CD4-positive, alpha-beta T cell (primary cell): ENCODE measurements around the gene ANKRD60. TPM values are rescaled to one million over a fixed set of nuclear protein-coding genes. Genes with fewer than 3 reads are reported as not detected.

Experiments used
- ATAC-seq: fragments of 200-7000 bp; cut with Tn5 transposase; one replicate; pipeline ENCODE4 v1.10.0; 2022; ENCODE audit warnings: mild to moderate bottlenecking; ENCODE audit not compliant: poor library complexity
- CTCF ChIA-PET: fragments of 350-600 bp; sonication (Branson Sonifier 250); formaldehyde crosslinking; loops from one replicate; lab custom pipeline; 2021; ENCODE audit warnings: antibody characterized with exemption, inconsistent platforms; lab: Charles Lee
- POLR2A ChIA-PET: fragments of 350-600 bp; sonication (Branson Sonifier 250); formaldehyde crosslinking; loops from one replicate; lab custom pipeline; 2021; ENCODE audit warnings: antibody characterized with exemption, inconsistent platforms; lab: Charles Lee
- DNase-seq, 14 experiments: peaks; one replicate each; pipeline ENCODE4 v3.0.0-alpha.2; 2013 to 2020; ENCODE audit warnings: mixed read lengths in 2 of 14
- H3K27ac ChIP-seq, 2 donors: one replicate each; pipeline versions ENCODE4 v1.5.1 to v1.7.0; 2013; ENCODE audit warnings: low read length in 2 of 2, low read depth in 1 of 2, mild to moderate bottlenecking in 1 of 2
- H3K27me3 ChIP-seq, 2 experiments: 1 replicate in 1 of 2; 2 replicates in 1 of 2; pipeline versions ENCODE4 v1.6.1 to v1.7.0; 2013; ENCODE audit warnings: low read length in 2 of 2, control low read depth in 1 of 2, mild to moderate bottlenecking in 1 of 2, moderate library complexity in 1 of 2; ENCODE audit not compliant: insufficient read depth in 2 of 2, control insufficient read depth in 1 of 2
- H3K36me3 ChIP-seq: one replicate; pipeline ENCODE4 v1.6.1; 2013; ENCODE audit warnings: low read length, control low read depth; ENCODE audit not compliant: insufficient read depth
- H3K4me1 ChIP-seq: one replicate; pipeline ENCODE4 v1.6.1; 2013; ENCODE audit warnings: low read length, control low read depth; ENCODE audit not compliant: insufficient read depth
- H3K4me3 ChIP-seq: one replicate; pipeline ENCODE4 v1.5.1; 2013; ENCODE audit warnings: mild to moderate bottlenecking, low read length, moderate library complexity
- H3K9me3 ChIP-seq, 2 experiments: 1 replicate in 1 of 2; 2 replicates in 1 of 2; pipeline versions ENCODE4 v1.6.1 to v1.7.0; 2013; ENCODE audit warnings: low read length in 2 of 2, mild to moderate bottlenecking in 2 of 2, control low read depth in 1 of 2, moderate library complexity in 1 of 2; ENCODE audit not compliant: control insufficient read depth in 1 of 2, insufficient read depth in 1 of 2
- H3K27ac Mint-ChIP-seq: one replicate; pipeline ENCODE4 v1.8.0; 2020; ENCODE audit warnings: mixed read lengths
- H3K27me3 Mint-ChIP-seq: one replicate; pipeline ENCODE4 v1.8.0; 2021; ENCODE audit warnings: mixed read lengths
- H3K36me3 Mint-ChIP-seq: one replicate; pipeline ENCODE4 v1.8.0; 2021; ENCODE audit warnings: low read depth, mixed read lengths
- H3K4me1 Mint-ChIP-seq: one replicate; pipeline ENCODE4 v1.8.0; 2021; ENCODE audit warnings: low read depth, mixed read lengths
- H3K4me3 Mint-ChIP-seq: one replicate; pipeline ENCODE4 v1.8.0; 2020; ENCODE audit warnings: mild to moderate bottlenecking, mixed read lengths
- H3K9me3 Mint-ChIP-seq: one replicate; pipeline ENCODE4 v1.8.0; 2020; ENCODE audit warnings: mixed read lengths
- CTCF ChIP-seq: fragments of 200-600 bp; IDR thresholded peaks from one replicate; pipeline ENCODE4 v1.8.0; 2022; ENCODE audit warnings: antibody characterized with exemption, mild to moderate bottlenecking
- intact Hi-C, 2 experiments: fragments of 100-400 bp; cut with DNase I in 1 of 2; cut with micrococcal nuclease in 1 of 2; formaldehyde crosslinking; loops; one replicate each; pipeline versions ENCODE4 v1.15.1 to v1.9.0; 2023 to 2025; cut with DNase I, micrococcal nuclease
- total RNA-seq, 174 experiments: library from RNA in 2 of 174; stranded (reverse) in 2 of 174; gene quantifications; one replicate each; pipeline ENCODE4 v1.2.3 and lab custom pipeline; 2021 to 2026

ANKRD60 gene
- total RNA-seq, 2 experiments from 2014 or later, result not detected

DNA sequence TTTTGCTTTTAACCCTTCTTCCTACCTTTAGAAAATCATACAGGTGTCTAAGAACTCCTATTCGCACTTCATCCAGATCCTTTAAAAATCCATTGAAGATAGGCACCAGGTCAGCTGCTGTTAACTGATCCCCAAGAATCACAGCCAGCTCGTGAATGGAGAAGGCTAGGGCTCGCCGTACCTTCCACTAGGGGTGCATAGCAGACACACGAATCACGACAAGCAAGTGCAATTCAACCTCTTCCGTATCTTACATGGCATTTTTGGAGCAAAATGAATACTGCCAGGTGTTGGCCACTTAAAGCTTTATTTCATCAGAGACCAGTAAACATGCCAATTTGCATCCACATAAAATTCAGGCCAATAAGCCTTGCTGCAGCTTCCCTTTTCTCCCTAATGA is 10.8 kb upstream of the ANKRD60 start:
- Histone ChIP-seq H3K9me3 (no peaks in the 10 kb centered on the region), H3K27me3 (no peaks in the 10 kb centered on the region), H3K4me1 (peaks cover 9% of the 10 kb centered on the region), H3K4me3 (no peak overlapping the region), H3K27ac (no peak overlapping the region), H3K36me3 (peaks cover 3% of the 10 kb centered on the region)
- ChIA-PET CTCF (no interaction called here), POLR2A (no interaction called here)
- Mint-ChIP-seq H3K9me3 (no peaks in the 10 kb centered on the region), H3K27ac (no peak overlapping the region), H3K4me1 (peaks cover 13% of the 10 kb centered on the region), H3K4me3 (no peak overlapping the region), H3K36me3 (peaks cover 39% of the 10 kb centered on the region), H3K27me3 (no peaks in the 10 kb centered on the region)
- no peak for DNase-seq
- intact Hi-C loops, result loop anchor here (2.0 to 10.0 kb wide), 7 partner anchors 66 to 1168 kb away; partner anchors contain the start of genes GNAS (in 1 of the 2), GNAS-AS1 (in 1 of the 2), STX16 (in 1 of the 2) and VAPB (in 1 of the 2)
- ATAC-seq, result no peak
- no peak for TF ChIP-seq CTCF

DNA sequence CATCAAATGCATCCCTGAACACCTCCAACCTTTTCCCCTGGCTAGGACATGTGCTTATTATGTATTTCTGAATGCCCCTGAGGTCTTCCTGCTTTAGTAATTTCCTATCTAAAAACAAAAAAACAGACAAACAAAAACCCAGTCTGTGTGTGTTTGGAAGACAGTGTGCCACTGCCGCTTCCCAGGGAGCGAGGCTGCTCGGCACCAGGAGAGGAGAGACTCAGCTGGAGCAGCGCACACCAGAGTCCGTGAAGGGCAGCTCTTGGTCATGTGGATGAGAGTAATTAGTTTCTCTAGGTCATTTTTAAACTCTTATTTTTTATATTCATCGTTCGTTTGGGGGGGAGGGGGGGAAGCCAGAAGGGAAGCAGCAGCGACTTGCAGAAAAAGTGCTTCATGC is 10.0 kb upstream of the ANKRD60 start:
- POLR2A ChIA-PET, result no interaction called here
- intact Hi-C loops, result loop anchor here (2.0 to 10.0 kb wide), 7 partner anchors 66 to 1169 kb away; partner anchors contain the start of genes GNAS (in 1 of the 2), GNAS-AS1 (in 1 of the 2), STX16 (in 1 of the 2) and VAPB (in 1 of the 2)
- no peak overlapping the region for H3K4me3 Mint-ChIP-seq

More for the DNA sequence above, 10.0 kb upstream of the ANKRD60 start:
- no peak overlapping the region for H3K27ac Mint-ChIP-seq
- no peak for TF ChIP-seq CTCF
- Histone ChIP-seq H3K27me3 (no peaks in the 10 kb centered on the region), H3K9me3 (no peaks in the 10 kb centered on the region), H3K4me1 (peaks cover 9% of the 10 kb centered on the region), H3K36me3 (peaks cover 2% of the 10 kb centered on the region), H3K4me3 (no peak overlapping the region), H3K27ac (no peak overlapping the region)
- peaks cover 13% of the 10 kb centered on the region for H3K4me1 Mint-ChIP-seq
- no peaks in the 10 kb centered on the region for H3K9me3 Mint-ChIP-seq
- DNase-seq (no peak), ATAC-seq (no peak)
- no peaks in the 10 kb centered on the region for H3K27me3 Mint-ChIP-seq
- H3K36me3 Mint-ChIP-seq, result peaks cover 32% of the 10 kb centered on the region
- CTCF ChIA-PET, result interaction anchor here (3.1 kb wide), 1 partner anchor 68 kb away, joined by 17 read pairs; no protein-coding TSS in a partner anchor
